Mononuclear cell (primary cell): Measurements from ENCODE around the gene TXNIP. TPM values are rescaled to one million over a fixed set of nuclear protein-coding genes. Genes with fewer than 3 reads are reported as not detected.

ENCODE experiments used
- H3K27me3 ChIP-seq: 2 replicates; pipeline ENCODE4 v1.6.0; 2011; ENCODE audit warnings: low read length, control low read depth; ENCODE audit not compliant: insufficient read depth
- H3K4me1 ChIP-seq: 2 replicates; pipeline ENCODE4 v1.5.1; 2011; ENCODE audit warnings: mild to moderate bottlenecking, low read length, control low read depth; ENCODE audit not compliant: insufficient read depth
- H3K4me3 ChIP-seq: 2 replicates; pipeline ENCODE4 v1.5.1; 2011; ENCODE audit warnings: mild to moderate bottlenecking, low read length, moderate library complexity
- H3K9me3 ChIP-seq: 2 replicates; pipeline ENCODE4 v1.5.1; 2011; ENCODE audit warnings: low read depth, mild to moderate bottlenecking, control low read depth, low read length
- total RNA-seq: library from RNA; depleted of rRNA; stranded (reverse); fragments of >200 nt; gene quantifications from one replicate; pipeline ENCODE4 v1.2.3, GENCODE V29; 2012

TXNIP gene
- total RNA-seq, 1 donor, result 2,317 TPM

GRCh38 chr1:145995148-145995881 lies 1.1 kb downstream of the TXNIP start:
- H3K9me3 ChIP-seq, result no peaks in the 10 kb centered on the region
- H3K4me3 ChIP-seq, result peak overlapping the region; percentile 100
- peaks cover 68% of the 10 kb centered on the region for H3K4me1 ChIP-seq
- no peaks in the 10 kb centered on the region for H3K27me3 ChIP-seq

GRCh38 chr1:145994391-145995120 lies 1.8 kb downstream of the TXNIP start:
- Histone ChIP-seq H3K9me3 (no peaks in the 10 kb centered on the region), H3K4me1 (peaks cover 60% of the 10 kb centered on the region), H3K27me3 (no peaks in the 10 kb centered on the region), H3K4me3 (peak overlapping the region; percentile 100)

- H3K4me1 ChIP-seq, result peaks cover 56% of the 10 kb centered on the region
- H3K9me3 ChIP-seq, result no peaks in the 10 kb centered on the region
- no peaks in the 10 kb centered on the region for H3K27me3 ChIP-seq
- H3K4me3 ChIP-seq, result peak overlapping the region; percentile 100
Measured at GRCh38 chr1:145993618-145994390, 2.6 kb downstream of the TXNIP start.

- Histone ChIP-seq H3K27me3 (no peaks in the 10 kb centered on the region), H3K4me3 (peak overlapping the region; percentile 100), H3K4me1 (peaks cover 56% of the 10 kb centered on the region), H3K9me3 (no peaks in the 10 kb centered on the region)
Measured at GRCh38 chr1:145992958-145993617, 3.3 kb downstream of the TXNIP start.

GRCh38 chr1:145992502-145992936 lies 3.9 kb downstream of the TXNIP start:
- peak overlapping the region; percentile 100 for H3K4me3 ChIP-seq
- H3K27me3 ChIP-seq, result no peaks in the 10 kb centered on the region
- H3K9me3 ChIP-seq, result no peaks in the 10 kb centered on the region
- H3K4me1 ChIP-seq, result peaks cover 55% of the 10 kb centered on the region

GRCh38 chr1:145991735-145992412 lies 4.5 kb downstream of the TXNIP start:
- peak overlapping the region; percentile 100 for H3K4me3 ChIP-seq
- no peaks in the 10 kb centered on the region for H3K9me3 ChIP-seq
- H3K27me3 ChIP-seq, result no peaks in the 10 kb centered on the region
- H3K4me1 ChIP-seq, result peaks cover 54% of the 10 kb centered on the region

- Histone ChIP-seq H3K9me3 (no peaks in the 10 kb centered on the region), H3K4me1 (peaks cover 69% of the 10 kb centered on the region), H3K27me3 (no peaks in the 10 kb centered on the region), H3K4me3 (no peak overlapping the region)
Measured at GRCh38 chr1:145990249-145990855, 6.0 kb downstream of the TXNIP start.

GRCh38 chr1:145988773-145989172 lies 7.6 kb downstream of the TXNIP start:
- peaks cover 80% of the 10 kb centered on the region for H3K4me1 ChIP-seq
- H3K9me3 ChIP-seq, result no peaks in the 10 kb centered on the region
- no peak overlapping the region for H3K4me3 ChIP-seq
- H3K27me3 ChIP-seq, result no peaks in the 10 kb centered on the region

GRCh38 chr1:145987926-145988325 lies 8.5 kb downstream of the TXNIP start:
- peaks cover 80% of the 10 kb centered on the region for H3K4me1 ChIP-seq
- no peaks in the 10 kb centered on the region for H3K27me3 ChIP-seq
- no peaks in the 10 kb centered on the region for H3K9me3 ChIP-seq
- H3K4me3 ChIP-seq, result no peak overlapping the region

- Histone ChIP-seq H3K9me3 (no peaks in the 10 kb centered on the region), H3K4me1 (peaks cover 80% of the 10 kb centered on the region), H3K27me3 (no peaks in the 10 kb centered on the region), H3K4me3 (no peak overlapping the region)
Measured at GRCh38 chr1:145986551-145986950, 9.8 kb downstream of the TXNIP start.

GRCh38 chr1:145985502-145986439 lies 10.6 kb downstream of the TXNIP start:
- Histone ChIP-seq H3K4me1 (peaks cover 81% of the 10 kb centered on the region), H3K27me3 (no peaks in the 10 kb centered on the region), H3K4me3 (no peak overlapping the region), H3K9me3 (no peaks in the 10 kb centered on the region)

- Histone ChIP-seq H3K27me3 (no peaks in the 10 kb centered on the region), H3K9me3 (no peaks in the 10 kb centered on the region), H3K4me3 (no peak overlapping the region), H3K4me1 (peaks cover 86% of the 10 kb centered on the region)
Measured at GRCh38 chr1:145985129-145985501, 11.3 kb downstream of the TXNIP start.
